Colonic mucosa (tissue), 4 donors: ENCODE results near the gene ZFAND4. TPM values are rescaled to one million over a fixed set of nuclear protein-coding genes. Genes with fewer than 3 reads are reported as not detected.
"Not testable (repeated sequence)": the region's sequence is repeated elsewhere in the genome, so short reads cannot be mapped to it uniquely, and the experiment has no call there.

Experiments used
- DNase-seq: peaks from one replicate; pipeline ENCODE4 v3.0.0-alpha.2; 2020
- H3K27ac ChIP-seq: fragments of 200-600 bp; one replicate; pipeline ENCODE4 v1.8.0; 2021
- H3K27me3 ChIP-seq: fragments of 200-600 bp; one replicate; pipeline ENCODE4 v1.8.0; 2021
- H3K36me3 ChIP-seq: fragments of 200-600 bp; one replicate; pipeline ENCODE4 v1.8.0; 2021
- H3K4me1 ChIP-seq: fragments of 200-600 bp; one replicate; pipeline ENCODE4 v1.8.0; 2021; ENCODE audit warnings: mild to moderate bottlenecking
- H3K4me3 ChIP-seq: fragments of 200-600 bp; one replicate; pipeline ENCODE4 v1.8.0; 2021
- H3K9ac ChIP-seq, 2 donors: one replicate each; pipeline ENCODE4 v1.7.0; 2013; ENCODE audit warnings: control low read depth in 2 of 2, low read depth in 2 of 2, low read length in 2 of 2
- H3K9me3 ChIP-seq: fragments of 200-600 bp; one replicate; pipeline ENCODE4 v1.8.0; 2021
- intact Hi-C: fragments of 100-400 bp; cut with DNase I; formaldehyde crosslinking; loops from one replicate; pipeline ENCODE4 v1.14.1; 2022
- total RNA-seq, 2 donors: library from RNA; stranded (reverse); fragmentation: NEBNext Ultra II Directional in 1 of 2; extraction: Animal tissue kit (Norgen Biotek cat#: 25700) in 1 of 2; gene quantifications; one replicate each; pipeline ENCODE4 v1.2.1, GENCODE V29; 2021
- TF ChIP-seq, protein P1 (sequence below): fragments of 200-600 bp; IDR thresholded peaks from one replicate; pipeline ENCODE4 v1.8.0; 2022; ENCODE audit warnings: antibody characterized with exemption, mild to moderate bottlenecking
- donor health status: healthy.
- donor health status: DM: no; HTN: no; CAD: no.
- donor health status: DM: no; HTN: no; CAD: no.

The ZFAND4 gene
- total RNA-seq, 2 donors from 2014 or later = 11.3 to 15.9 TPM

- Histone ChIP-seq H3K27me3 (no peaks in the 10 kb centered on the region), H3K36me3 (no peaks in the 10 kb centered on the region), H3K9ac (peak overlapping the region in 1 of 2 donors; percentile 73), H3K4me1 (peaks cover 10% of the 10 kb centered on the region), H3K9me3 (no peaks in the 10 kb centered on the region), H3K27ac (no peak overlapping the region), H3K4me3 (no peak overlapping the region)
- no peak for DNase-seq
- TF ChIP-seq, protein P1, sequence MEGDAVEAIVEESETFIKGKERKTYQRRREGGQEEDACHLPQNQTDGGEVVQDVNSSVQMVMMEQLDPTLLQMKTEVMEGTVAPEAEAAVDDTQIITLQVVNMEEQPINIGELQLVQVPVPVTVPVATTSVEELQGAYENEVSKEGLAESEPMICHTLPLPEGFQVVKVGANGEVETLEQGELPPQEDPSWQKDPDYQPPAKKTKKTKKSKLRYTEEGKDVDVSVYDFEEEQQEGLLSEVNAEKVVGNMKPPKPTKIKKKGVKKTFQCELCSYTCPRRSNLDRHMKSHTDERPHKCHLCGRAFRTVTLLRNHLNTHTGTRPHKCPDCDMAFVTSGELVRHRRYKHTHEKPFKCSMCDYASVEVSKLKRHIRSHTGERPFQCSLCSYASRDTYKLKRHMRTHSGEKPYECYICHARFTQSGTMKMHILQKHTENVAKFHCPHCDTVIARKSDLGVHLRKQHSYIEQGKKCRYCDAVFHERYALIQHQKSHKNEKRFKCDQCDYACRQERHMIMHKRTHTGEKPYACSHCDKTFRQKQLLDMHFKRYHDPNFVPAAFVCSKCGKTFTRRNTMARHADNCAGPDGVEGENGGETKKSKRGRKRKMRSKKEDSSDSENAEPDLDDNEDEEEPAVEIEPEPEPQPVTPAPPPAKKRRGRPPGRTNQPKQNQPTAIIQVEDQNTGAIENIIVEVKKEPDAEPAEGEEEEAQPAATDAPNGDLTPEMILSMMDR = no peak
- intact Hi-C loops = no loop called here
These were observed 90.8 kb downstream of the ZFAND4 start for GRCh38 chr10:45581582-45582385.

DNA sequence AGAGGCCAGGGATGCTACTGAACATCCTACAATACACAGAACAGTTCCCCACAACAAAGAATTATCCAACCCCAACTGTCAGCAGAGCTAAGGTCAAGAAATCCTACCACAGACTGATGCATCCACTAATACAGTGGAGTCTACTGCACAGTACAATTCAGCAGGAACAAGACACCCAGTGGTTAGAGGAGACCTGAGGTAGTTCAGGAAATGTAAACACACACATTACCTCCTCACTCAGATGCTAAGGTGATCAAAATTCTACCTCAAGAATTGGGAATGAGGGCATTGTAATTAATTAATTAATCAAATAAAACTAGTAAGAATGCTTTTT is 91.4 kb downstream of the ZFAND4 start:
- no peak for DNase-seq

GRCh38 chr10:45580371-45581215 is 92.0 kb downstream of the ZFAND4 start:
- peak; percentile 53 for DNase-seq
- intact Hi-C loops = no loop called here
- Histone ChIP-seq H3K36me3 (no peaks in the 10 kb centered on the region), H3K9me3 (no peaks in the 10 kb centered on the region), H3K27ac (peak overlapping the region; percentile 64), H3K27me3 (no peaks in the 10 kb centered on the region), H3K4me1 (peaks cover 10% of the 10 kb centered on the region), H3K9ac (peak overlapping the region; percentile 32 to 73), H3K4me3 (peak overlapping the region; percentile 26)
- TF ChIP-seq, protein P1 = no peak

More for the DNA sequence above, 91.4 kb downstream of the ZFAND4 start:
- Histone ChIP-seq H3K4me3 (no peak overlapping the region), H3K27me3 (no peaks in the 10 kb centered on the region), H3K36me3 (no peaks in the 10 kb centered on the region), H3K4me1 (peaks cover 10% of the 10 kb centered on the region), H3K27ac (peak overlapping the region; percentile 64), H3K9me3 (no peaks in the 10 kb centered on the region), H3K9ac (peak overlapping the region in 1 of 2 donors; percentile 73)
- TF ChIP-seq, protein P1 = no peak
- intact Hi-C loops = no loop called here

DNA sequence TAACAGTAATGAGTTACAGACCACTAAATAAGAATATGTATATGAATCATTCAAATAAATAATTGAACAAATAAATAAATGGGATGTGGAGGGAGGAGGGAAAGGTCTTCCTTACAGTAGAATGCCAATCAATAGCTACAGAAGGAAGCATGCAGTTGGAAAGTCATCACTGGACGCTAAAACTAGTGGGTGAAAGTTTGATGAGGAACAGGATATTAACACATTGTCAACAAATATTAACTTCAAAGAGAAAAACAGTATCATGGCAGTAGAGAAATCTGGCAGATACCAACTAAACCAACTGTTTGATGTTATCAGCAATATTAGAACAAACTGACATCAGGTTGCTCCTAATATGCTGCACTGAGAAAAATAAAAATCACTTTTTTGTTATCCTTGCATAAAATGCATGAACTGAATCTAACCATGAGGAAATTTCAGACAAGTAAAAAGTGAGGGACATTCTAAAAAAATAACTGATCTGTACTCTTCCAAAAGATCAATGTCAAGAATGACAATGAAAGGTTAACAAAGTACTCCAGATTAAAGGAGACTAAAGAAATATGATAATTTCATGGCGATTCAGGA is 94.1 kb downstream of the ZFAND4 start:
- TF ChIP-seq, protein P1 = no peak
- peaks cover 10% of the 10 kb centered on the region for H3K4me1 ChIP-seq
- H3K36me3 ChIP-seq = no peaks in the 10 kb centered on the region
- H3K4me3 ChIP-seq = no peak overlapping the region
- H3K9ac ChIP-seq = no peak overlapping the region
- no peaks in the 10 kb centered on the region for H3K27me3 ChIP-seq
- no peaks in the 10 kb centered on the region for H3K9me3 ChIP-seq
- DNase-seq = no peak
- H3K27ac ChIP-seq = no peak overlapping the region
- intact Hi-C loops = no loop called here

DNA sequence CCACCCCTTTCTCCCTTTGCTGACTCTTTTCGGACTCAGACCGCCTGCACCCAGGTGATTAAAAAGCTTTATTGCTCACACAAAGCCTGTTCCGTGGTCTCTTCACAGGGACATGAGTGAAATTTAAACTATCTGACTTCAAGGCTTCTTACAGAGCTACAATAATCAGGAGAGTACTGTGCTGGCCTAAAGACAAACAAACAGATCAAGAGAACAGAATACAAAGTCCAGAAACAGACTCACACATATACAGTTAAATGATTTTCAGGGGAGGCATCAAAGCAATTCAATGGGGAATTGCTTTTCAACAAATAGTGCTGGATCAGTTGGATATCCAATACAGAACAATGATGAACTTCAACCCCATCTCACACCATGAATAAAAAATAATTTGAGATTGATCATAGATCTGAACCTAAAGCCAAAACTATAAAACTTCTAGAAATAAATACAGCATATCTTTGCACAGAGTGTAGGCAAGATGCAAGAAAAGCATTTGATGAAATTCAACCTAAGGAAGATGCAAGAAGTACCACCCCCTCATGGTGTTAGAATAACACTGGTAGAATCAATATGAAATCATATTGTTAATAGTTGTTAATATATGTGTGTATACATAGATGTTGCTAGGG is 96.5 kb downstream of the ZFAND4 start:
- peak overlapping the region in 1 of 2 donors; percentile 4 for H3K9ac ChIP-seq
- TF ChIP-seq, protein P1 = no peak
- no peaks in the 10 kb centered on the region for H3K36me3 ChIP-seq
- no peaks in the 10 kb centered on the region for H3K27me3 ChIP-seq
- intact Hi-C loops = no loop called here
- no peak overlapping the region for H3K4me3 ChIP-seq
- H3K4me1 ChIP-seq = peaks cover 3% of the 10 kb centered on the region
- H3K9me3 ChIP-seq = no peaks in the 10 kb centered on the region
- DNase-seq = no peak
- no peak overlapping the region for H3K27ac ChIP-seq

GRCh38 chr10:45575032-45575761 is 97.4 kb downstream of the ZFAND4 start:
- H3K4me3 ChIP-seq, H3K36me3 ChIP-seq, intact Hi-C loops, H3K27ac ChIP-seq, DNase-seq, H3K27me3 ChIP-seq, H3K9me3 ChIP-seq, H3K4me1 ChIP-seq, H3K9ac ChIP-seq: not testable (repeated sequence)
